Measurements from ENCODE around the gene CFD. TPM values are rescaled to one million over a fixed set of nuclear protein-coding genes. Genes with fewer than 3 reads are reported as not detected.

Gene CFD
- total RNA-seq, 1 donor: 19.9 TPM

GRCh38 chr19:867855-868457 lies 8.5 kb downstream of the CFD start:
- H3K79me2 ChIP-seq (ENCODE audit: insufficient read depth, low read length): no peaks in the 10 kb centered on the region
- peaks cover 18% of the 10 kb centered on the region for H3K36me3 ChIP-seq (ENCODE audit: insufficient read depth, low read length)
- no peak for DNase-seq (ENCODE audit: insufficient read length, low spot score, missing footprints)
- no peak overlapping the region for H3K27ac ChIP-seq (ENCODE audit: low read depth, low read length)
- H3K4me2 ChIP-seq (ENCODE audit: insufficient read depth, low read length): no peak overlapping the region
- peaks cover 11% of the 10 kb centered on the region for H4K20me1 ChIP-seq (ENCODE audit: insufficient read depth, low read length)
- no peaks in the 10 kb centered on the region for H3K27me3 ChIP-seq (ENCODE audit: insufficient read depth, low read length)
- H3K4me3 ChIP-seq (ENCODE audit: insufficient read depth, low read length): no peak overlapping the region
- H2AFZ ChIP-seq (ENCODE audit: low read length): no peak overlapping the region
- no peak for TF ChIP-seq CTCF (IDR thresholded peaks at IDR 0.05; ENCODE audit: extremely low read depth, low read depth, low read length)
- no peaks in the 10 kb centered on the region for H3K9me3 ChIP-seq (ENCODE audit: low read depth, low read length)
- peaks cover 16% of the 10 kb centered on the region for H3K4me1 ChIP-seq (ENCODE audit: insufficient read depth, low read length)

GRCh38 chr19:868458-869244 lies 9.2 kb downstream of the CFD start:
- H3K36me3 ChIP-seq (ENCODE audit: insufficient read depth, low read length): peaks cover 18% of the 10 kb centered on the region
- H2AFZ ChIP-seq (ENCODE audit: low read length): no peak overlapping the region
- no peak for DNase-seq (ENCODE audit: insufficient read length, low spot score, missing footprints)
- peaks cover 16% of the 10 kb centered on the region for H3K4me1 ChIP-seq (ENCODE audit: insufficient read depth, low read length)
- no peaks in the 10 kb centered on the region for H3K27me3 ChIP-seq (ENCODE audit: insufficient read depth, low read length)
- no peak overlapping the region for H3K4me2 ChIP-seq (ENCODE audit: insufficient read depth, low read length)
- TF ChIP-seq CTCF (IDR thresholded peaks at IDR 0.05; ENCODE audit: extremely low read depth, low read depth, low read length): no peak
- peak overlapping the region; percentile 75 for H3K27ac ChIP-seq (ENCODE audit: low read depth, low read length)
- no peaks in the 10 kb centered on the region for H3K9me3 ChIP-seq (ENCODE audit: low read depth, low read length)
- H3K4me3 ChIP-seq (ENCODE audit: insufficient read depth, low read length): no peak overlapping the region
- H3K79me2 ChIP-seq (ENCODE audit: insufficient read depth, low read length): no peaks in the 10 kb centered on the region
- H4K20me1 ChIP-seq (ENCODE audit: insufficient read depth, low read length): peaks cover 11% of the 10 kb centered on the region

- peak overlapping the region; percentile 75 for H3K27ac ChIP-seq (ENCODE audit: low read depth, low read length)
- H3K4me3 ChIP-seq (ENCODE audit: insufficient read depth, low read length): no peak overlapping the region
- peak overlapping the region; percentile 21 for H3K4me2 ChIP-seq (ENCODE audit: insufficient read depth, low read length)
- TF ChIP-seq CTCF (IDR thresholded peaks at IDR 0.05; ENCODE audit: extremely low read depth, low read depth, low read length): no peak
- H2AFZ ChIP-seq (ENCODE audit: low read length): no peak overlapping the region
- no peaks in the 10 kb centered on the region for H3K9me3 ChIP-seq (ENCODE audit: low read depth, low read length)
- H3K4me1 ChIP-seq (ENCODE audit: insufficient read depth, low read length): peaks cover 16% of the 10 kb centered on the region
- peaks cover 11% of the 10 kb centered on the region for H4K20me1 ChIP-seq (ENCODE audit: insufficient read depth, low read length)
- H3K27me3 ChIP-seq (ENCODE audit: insufficient read depth, low read length): no peaks in the 10 kb centered on the region
- H3K79me2 ChIP-seq (ENCODE audit: insufficient read depth, low read length): no peaks in the 10 kb centered on the region
- peaks cover 18% of the 10 kb centered on the region for H3K36me3 ChIP-seq (ENCODE audit: insufficient read depth, low read length)
- DNase-seq (ENCODE audit: insufficient read length, low spot score, missing footprints): peak; percentile 100
These were observed 10.0 kb downstream of the CFD start for GRCh38 chr19:869245-870177.

Data from osteoblast (primary cell).